Measurements from ENCODE around the gene CCZ1B.
"Not testable (repeated sequence)": the region's sequence is repeated elsewhere in the genome, so short reads cannot be mapped to it uniquely, and the experiment has no call there.

The CCZ1B gene

GRCh38 chr7:6753964-6754363 is 72.1 kb downstream of the CCZ1B start, which contains the start of gene RSPH10B2:
TSS of gene RSPH10B2 (plus strand) at chr7:6754103. CDS start at chr7:6757678, 3,575 bp downstream.
- H3K4me3 ChIP-seq, H3K27ac ChIP-seq: not testable (repeated sequence)

GRCh38 chr7:6750173-6750572 is 75.9 kb downstream of the CCZ1B start:
- not testable (repeated sequence) for H3K27ac ChIP-seq, H3K4me3 ChIP-seq

GRCh38 chr7:6749335-6749734 is 76.7 kb downstream of the CCZ1B start:
- not testable (repeated sequence) for H3K4me3 ChIP-seq, H3K27ac ChIP-seq
